ENCODE results near the gene NSUN7.
"Not testable (repeated sequence)": the region's sequence is repeated elsewhere in the genome, so short reads cannot be mapped to it uniquely, and the experiment has no call there.

NSUN7 gene, protein sequence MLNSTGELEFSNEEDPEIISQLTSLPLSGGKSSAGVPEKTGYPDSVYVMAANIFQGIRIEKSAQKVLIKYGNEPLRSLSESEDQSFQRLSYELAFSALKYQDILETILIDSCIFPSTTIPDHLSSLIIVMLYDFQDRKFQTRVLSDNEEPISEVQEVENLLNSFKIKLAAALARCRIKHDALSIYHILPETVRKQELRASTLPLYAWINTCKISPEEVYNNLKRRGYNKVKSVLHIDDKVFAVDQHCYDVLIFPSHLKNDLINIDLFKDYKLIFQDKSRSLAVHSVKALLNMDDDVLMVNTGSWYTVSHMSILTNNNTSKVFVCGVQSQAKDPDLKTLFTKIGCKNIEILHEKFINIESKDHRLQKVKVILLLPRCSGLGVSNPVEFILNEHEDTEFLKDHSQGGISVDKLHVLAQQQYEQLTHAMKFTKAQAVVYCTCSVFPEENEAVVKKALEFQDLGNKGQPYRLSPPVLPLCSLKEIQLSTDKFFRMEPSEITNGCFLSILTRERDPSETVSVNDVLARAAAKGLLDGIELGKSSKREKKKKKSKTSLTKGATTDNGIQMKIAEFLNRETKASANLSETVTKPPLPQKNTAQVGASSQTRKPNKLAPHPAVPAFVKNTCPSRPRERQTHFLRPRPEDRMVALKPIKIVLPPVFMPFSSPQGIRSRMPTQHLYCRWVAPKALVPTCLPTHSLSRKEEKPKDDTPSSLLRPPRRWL

GRCh38 chr4:40749717-40750460, at the start of gene NSUN7:
NSUN7 (plus strand) TSS chr4:40749955; CDS start chr4:40750694, 739 bp downstream.
- DNase-seq (ENCODE audit: low read depth) = no peak

- no peak for DNase-seq (ENCODE audit: low read depth)
Observed at GRCh38 chr4:40702137-40702799, 47.5 kb upstream of the NSUN7 start.

DNA sequence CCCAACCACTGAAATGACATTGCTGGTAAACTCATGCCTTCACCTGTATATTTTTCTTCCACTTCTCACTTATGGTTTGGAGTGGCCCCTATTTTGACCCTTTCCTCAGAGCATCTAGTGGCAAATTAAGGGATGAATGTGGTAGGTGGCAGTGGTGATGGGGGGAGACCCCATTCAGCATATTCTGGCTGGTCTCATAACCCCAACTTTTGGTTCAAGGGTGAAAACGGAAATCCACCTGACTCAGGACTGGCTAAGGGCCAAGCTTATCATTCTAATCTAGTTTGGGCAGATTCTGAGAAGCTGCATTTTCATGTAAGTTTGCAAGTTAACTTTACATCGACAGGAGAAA, 47.0 kb upstream of the NSUN7 start:
- no peak for DNase-seq (ENCODE audit: low read depth)

- no peak for DNase-seq (ENCODE audit: low read depth)
Observed at GRCh38 chr4:40704073-40704472, 45.7 kb upstream of the NSUN7 start.

GRCh38 chr4:40710484-40711254, 39.1 kb upstream of the NSUN7 start:
- no peak for DNase-seq (ENCODE audit: low read depth)

GRCh38 chr4:40713001-40713400, 36.8 kb upstream of the NSUN7 start:
- not testable (repeated sequence) for DNase-seq (ENCODE audit: low read depth)

DNA sequence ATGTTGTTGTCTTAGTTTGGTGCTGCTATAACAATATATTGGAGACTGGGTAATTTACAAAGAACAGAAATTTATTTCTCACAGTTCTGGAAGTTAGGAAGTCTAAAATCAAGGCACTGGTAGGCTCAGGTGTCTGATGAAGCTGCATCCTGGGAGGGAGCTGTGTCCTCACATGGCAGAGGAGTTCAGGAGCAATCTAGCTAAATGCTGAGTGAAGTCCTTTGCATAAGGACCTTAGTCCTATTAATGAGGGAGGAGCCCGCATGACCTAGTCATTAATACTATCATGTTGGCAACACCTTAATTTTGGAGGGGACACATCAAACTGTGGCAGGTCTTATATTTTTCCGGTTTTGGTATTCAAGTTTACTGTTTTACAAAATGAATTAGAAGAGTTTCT, 36.0 kb upstream of the NSUN7 start:
- DNase-seq (ENCODE audit: low read depth) = no peak

- DNase-seq (ENCODE audit: low read depth) = no peak
Observed at GRCh38 chr4:40718586-40718985, 31.2 kb upstream of the NSUN7 start.

DNA sequence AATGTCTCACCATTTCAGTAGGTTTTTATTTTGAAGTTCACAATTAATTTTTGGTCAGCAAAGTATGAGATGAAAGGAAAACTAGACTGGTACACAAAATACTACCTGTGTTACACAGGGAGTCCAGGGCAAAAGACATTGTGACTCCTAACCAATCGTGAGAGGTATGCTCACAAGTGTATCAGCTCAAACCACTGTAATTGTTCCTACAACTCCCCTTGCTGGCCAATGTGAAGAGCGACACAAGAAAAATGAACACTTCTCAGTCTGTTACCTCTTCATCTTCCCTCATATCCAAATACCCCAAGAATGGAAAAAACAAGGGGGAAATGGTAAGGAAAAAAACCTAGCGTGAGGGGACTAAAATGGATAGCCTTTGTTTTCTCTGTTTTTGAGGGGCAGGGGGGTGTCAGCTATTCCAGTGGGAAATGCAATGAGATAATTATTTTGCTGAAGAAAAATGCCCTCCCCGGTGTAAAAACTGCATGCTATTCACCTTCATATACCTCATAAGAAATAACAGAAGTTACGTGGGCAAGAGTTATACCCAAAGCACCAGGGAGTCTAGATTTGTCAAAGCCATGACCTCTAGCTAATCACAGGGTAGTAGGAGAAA, 30.6 kb upstream of the NSUN7 start:
- no peak for DNase-seq (ENCODE audit: low read depth)

- DNase-seq (ENCODE audit: low read depth) = no peak
Observed at GRCh38 chr4:40720351-40720750, 29.4 kb upstream of the NSUN7 start.

DNA sequence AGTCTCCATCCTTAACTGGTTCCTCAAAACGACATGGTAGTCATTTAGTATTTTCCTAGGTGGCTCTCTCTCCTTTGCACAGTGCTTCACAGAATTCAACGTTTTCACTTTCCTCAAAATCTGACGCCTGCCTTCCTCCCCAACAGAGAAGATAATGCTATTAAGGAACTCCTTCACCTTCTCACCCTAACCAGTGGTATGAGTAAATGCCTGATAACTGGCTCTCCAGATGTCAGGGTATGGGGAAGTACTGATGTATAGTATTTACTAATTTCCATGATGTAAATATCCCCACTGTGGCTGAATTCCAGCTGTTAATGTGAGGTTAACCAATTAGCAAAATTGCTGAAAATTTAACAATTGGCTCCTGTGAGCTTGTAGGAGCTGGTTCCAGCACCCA, 28.8 kb upstream of the NSUN7 start:
- DNase-seq (ENCODE audit: low read depth) = no peak

GRCh38 chr4:40721730-40722171, 28.0 kb upstream of the NSUN7 start:
- no peak for DNase-seq (ENCODE audit: low read depth)

- no peak for DNase-seq (ENCODE audit: low read depth)
Observed at GRCh38 chr4:40722576-40723161, 27.1 kb upstream of the NSUN7 start.

- no peak for DNase-seq (ENCODE audit: low read depth)
Observed at GRCh38 chr4:40723728-40724127, 26.0 kb upstream of the NSUN7 start.

- no peak for DNase-seq (ENCODE audit: low read depth)
Observed at GRCh38 chr4:40728333-40728732, 21.4 kb upstream of the NSUN7 start.

GRCh38 chr4:40729555-40729954, 20.2 kb upstream of the NSUN7 start:
- no peak for DNase-seq (ENCODE audit: low read depth)

- DNase-seq (ENCODE audit: low read depth) = no peak
Observed at GRCh38 chr4:40730091-40730679, 19.6 kb upstream of the NSUN7 start.

- DNase-seq (ENCODE audit: low read depth) = no peak
Observed at GRCh38 chr4:40731361-40731760, 18.4 kb upstream of the NSUN7 start.

GRCh38 chr4:40731792-40732245, 17.9 kb upstream of the NSUN7 start:
- no peak for DNase-seq (ENCODE audit: low read depth)

DNA sequence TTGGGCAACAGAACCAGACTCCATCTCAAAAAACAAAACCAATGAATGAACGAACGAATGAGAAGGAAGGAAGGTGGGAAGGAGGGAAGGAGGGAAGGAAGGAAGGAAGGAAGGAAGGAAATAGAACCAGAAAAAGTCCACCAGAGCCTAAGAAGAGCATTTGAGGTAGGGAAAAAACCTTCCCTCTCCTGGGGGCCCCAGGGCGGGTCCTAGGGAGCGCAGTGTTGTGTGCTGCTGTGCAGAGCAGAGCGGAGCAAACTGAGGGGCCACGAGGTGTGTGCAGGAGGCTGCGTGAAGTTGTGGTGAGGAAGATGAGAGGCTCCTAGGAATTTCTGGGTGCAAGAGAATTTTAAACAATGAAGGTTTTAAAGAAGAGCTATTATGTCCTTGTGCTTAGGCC, 16.0 kb upstream of the NSUN7 start:
- no peak for DNase-seq (ENCODE audit: low read depth)
